CD4-positive, alpha-beta T cell (primary cell): ENCODE measurements around the gene NPIPA7. TPM values are rescaled to one million over a fixed set of nuclear protein-coding genes. Genes with fewer than 3 reads are reported as not detected.
"Not testable (repeated sequence)": the region's sequence is repeated elsewhere in the genome, so short reads cannot be mapped to it uniquely, and the experiment has no call there.

ENCODE experiments used
- ATAC-seq: fragments of 200-7000 bp; cut with Tn5 transposase; one replicate; pipeline ENCODE4 v1.10.0; 2022; ENCODE audit warnings: mild to moderate bottlenecking; ENCODE audit not compliant: poor library complexity
- CTCF ChIA-PET: fragments of 350-600 bp; sonication (Branson Sonifier 250); formaldehyde crosslinking; loops from one replicate; lab custom pipeline; 2021; ENCODE audit warnings: antibody characterized with exemption, inconsistent platforms; lab: Charles Lee
- POLR2A ChIA-PET: fragments of 350-600 bp; sonication (Branson Sonifier 250); formaldehyde crosslinking; loops from one replicate; lab custom pipeline; 2021; ENCODE audit warnings: antibody characterized with exemption, inconsistent platforms; lab: Charles Lee
- DNase-seq, 14 experiments: peaks; one replicate each; pipeline ENCODE4 v3.0.0-alpha.2; 2013 to 2020; ENCODE audit warnings: mixed read lengths in 2 of 14
- H3K27ac ChIP-seq, 2 donors: one replicate each; pipeline versions ENCODE4 v1.5.1 to v1.7.0; 2013; ENCODE audit warnings: low read length in 2 of 2, low read depth in 1 of 2, mild to moderate bottlenecking in 1 of 2
- H3K27me3 ChIP-seq, 2 experiments: 1 replicate in 1 of 2; 2 replicates in 1 of 2; pipeline versions ENCODE4 v1.6.1 to v1.7.0; 2013; ENCODE audit warnings: low read length in 2 of 2, control low read depth in 1 of 2, mild to moderate bottlenecking in 1 of 2, moderate library complexity in 1 of 2; ENCODE audit not compliant: insufficient read depth in 2 of 2, control insufficient read depth in 1 of 2
- H3K36me3 ChIP-seq: one replicate; pipeline ENCODE4 v1.6.1; 2013; ENCODE audit warnings: low read length, control low read depth; ENCODE audit not compliant: insufficient read depth
- H3K4me1 ChIP-seq: one replicate; pipeline ENCODE4 v1.6.1; 2013; ENCODE audit warnings: low read length, control low read depth; ENCODE audit not compliant: insufficient read depth
- H3K4me3 ChIP-seq: one replicate; pipeline ENCODE4 v1.5.1; 2013; ENCODE audit warnings: mild to moderate bottlenecking, low read length, moderate library complexity
- H3K9me3 ChIP-seq, 2 experiments: 1 replicate in 1 of 2; 2 replicates in 1 of 2; pipeline versions ENCODE4 v1.6.1 to v1.7.0; 2013; ENCODE audit warnings: low read length in 2 of 2, mild to moderate bottlenecking in 2 of 2, control low read depth in 1 of 2, moderate library complexity in 1 of 2; ENCODE audit not compliant: control insufficient read depth in 1 of 2, insufficient read depth in 1 of 2
- H3K27ac Mint-ChIP-seq: one replicate; pipeline ENCODE4 v1.8.0; 2020; ENCODE audit warnings: mixed read lengths
- H3K27me3 Mint-ChIP-seq: one replicate; pipeline ENCODE4 v1.8.0; 2021; ENCODE audit warnings: mixed read lengths
- H3K36me3 Mint-ChIP-seq: one replicate; pipeline ENCODE4 v1.8.0; 2021; ENCODE audit warnings: low read depth, mixed read lengths
- H3K4me1 Mint-ChIP-seq: one replicate; pipeline ENCODE4 v1.8.0; 2021; ENCODE audit warnings: low read depth, mixed read lengths
- H3K4me3 Mint-ChIP-seq: one replicate; pipeline ENCODE4 v1.8.0; 2020; ENCODE audit warnings: mild to moderate bottlenecking, mixed read lengths
- H3K9me3 Mint-ChIP-seq: one replicate; pipeline ENCODE4 v1.8.0; 2020; ENCODE audit warnings: mixed read lengths
- intact Hi-C, 2 experiments: fragments of 100-400 bp; cut with DNase I in 1 of 2; cut with micrococcal nuclease in 1 of 2; formaldehyde crosslinking; loops; one replicate each; pipeline versions ENCODE4 v1.15.1 to v1.9.0; 2023 to 2025; cut with DNase I, micrococcal nuclease
- total RNA-seq, 174 experiments: library from RNA in 2 of 174; stranded (reverse) in 2 of 174; gene quantifications; one replicate each; pipeline ENCODE4 v1.2.3 and lab custom pipeline; 2021 to 2026

NPIPA7 gene
- total RNA-seq, 2 experiments from 2014 or later, result 6.3 to 8.3 TPM

- H3K27me3 Mint-ChIP-seq, H3K4me3 Mint-ChIP-seq, H3K9me3 ChIP-seq, H3K36me3 Mint-ChIP-seq, CTCF ChIA-PET, H3K27me3 ChIP-seq, ATAC-seq, H3K27ac Mint-ChIP-seq, H3K27ac ChIP-seq, POLR2A ChIA-PET, H3K9me3 Mint-ChIP-seq, H3K4me1 Mint-ChIP-seq, intact Hi-C loops, H3K36me3 ChIP-seq, H3K4me3 ChIP-seq, H3K4me1 ChIP-seq: not testable (repeated sequence)
- peak in 2 of 14 experiments; percentile 2 to 32 for DNase-seq
These were observed 13.6 kb upstream of the NPIPA7 start for GRCh38 chr16:16365319-16365718.

- H3K4me3 ChIP-seq, H3K27ac ChIP-seq, H3K9me3 Mint-ChIP-seq, H3K9me3 ChIP-seq, CTCF ChIA-PET, H3K4me3 Mint-ChIP-seq, H3K27me3 Mint-ChIP-seq, H3K4me1 ChIP-seq, H3K4me1 Mint-ChIP-seq, intact Hi-C loops, H3K36me3 Mint-ChIP-seq, H3K27me3 ChIP-seq, H3K27ac Mint-ChIP-seq, H3K36me3 ChIP-seq, POLR2A ChIA-PET, ATAC-seq: not testable (repeated sequence)
- DNase-seq, result peak in 1 of 14 experiments; percentile 2
These were observed 13.1 kb upstream of the NPIPA7 start for GRCh38 chr16:16365851-16366250.

- H3K27ac Mint-ChIP-seq, intact Hi-C loops, CTCF ChIA-PET, POLR2A ChIA-PET, H3K27me3 ChIP-seq, H3K4me3 ChIP-seq, H3K4me3 Mint-ChIP-seq, H3K9me3 Mint-ChIP-seq, H3K27ac ChIP-seq, H3K27me3 Mint-ChIP-seq, H3K4me1 Mint-ChIP-seq, H3K36me3 Mint-ChIP-seq, ATAC-seq, H3K36me3 ChIP-seq, H3K9me3 ChIP-seq, H3K4me1 ChIP-seq: not testable (repeated sequence)
- DNase-seq, result peak in 2 of 14 experiments; percentile 1 to 33
These were observed 12.2 kb upstream of the NPIPA7 start for GRCh38 chr16:16366552-16367284.

GRCh38 chr16:16367285-16367628 is 11.7 kb upstream of the NPIPA7 start:
- not testable (repeated sequence) for H3K4me3 Mint-ChIP-seq

GRCh38 chr16:16369081-16369856 is 9.7 kb upstream of the NPIPA7 start:
- ATAC-seq, POLR2A ChIA-PET, H3K27ac ChIP-seq, H3K36me3 ChIP-seq, CTCF ChIA-PET, H3K9me3 ChIP-seq, H3K27me3 ChIP-seq, H3K27ac Mint-ChIP-seq, intact Hi-C loops, H3K27me3 Mint-ChIP-seq, H3K9me3 Mint-ChIP-seq, H3K36me3 Mint-ChIP-seq, H3K4me3 ChIP-seq, H3K4me1 ChIP-seq, H3K4me3 Mint-ChIP-seq, H3K4me1 Mint-ChIP-seq: not testable (repeated sequence)
- DNase-seq, result peak in 2 of 14 experiments; percentile 2 to 27

More at GRCh38 chr16:16367285-16367628, 11.7 kb upstream of the NPIPA7 start:
- H3K36me3 Mint-ChIP-seq, CTCF ChIA-PET, H3K36me3 ChIP-seq, H3K27me3 ChIP-seq, intact Hi-C loops, DNase-seq, POLR2A ChIA-PET, H3K4me1 ChIP-seq, H3K4me3 ChIP-seq, H3K9me3 ChIP-seq, H3K9me3 Mint-ChIP-seq, ATAC-seq, H3K27ac ChIP-seq, H3K27me3 Mint-ChIP-seq, H3K27ac Mint-ChIP-seq, H3K4me1 Mint-ChIP-seq: not testable (repeated sequence)

- H3K4me1 Mint-ChIP-seq, H3K4me1 ChIP-seq, H3K36me3 ChIP-seq, H3K27ac ChIP-seq, intact Hi-C loops, H3K27me3 ChIP-seq, H3K4me3 Mint-ChIP-seq, H3K9me3 ChIP-seq, H3K4me3 ChIP-seq, H3K27ac Mint-ChIP-seq, H3K27me3 Mint-ChIP-seq, ATAC-seq, CTCF ChIA-PET, POLR2A ChIA-PET, H3K36me3 Mint-ChIP-seq, H3K9me3 Mint-ChIP-seq: not testable (repeated sequence)
- DNase-seq, result peak in 1 of 14 experiments; percentile 30
These were observed 7.7 kb upstream of the NPIPA7 start for GRCh38 chr16:16371136-16371735.

GRCh38 chr16:16374192-16374591 is 4.7 kb upstream of the NPIPA7 start:
- H3K4me3 Mint-ChIP-seq, CTCF ChIA-PET, H3K27ac Mint-ChIP-seq, H3K27ac ChIP-seq, H3K4me1 ChIP-seq, ATAC-seq, H3K9me3 ChIP-seq, H3K36me3 ChIP-seq, H3K27me3 Mint-ChIP-seq, DNase-seq, H3K9me3 Mint-ChIP-seq, H3K36me3 Mint-ChIP-seq, intact Hi-C loops, POLR2A ChIA-PET, H3K4me1 Mint-ChIP-seq, H3K4me3 ChIP-seq, H3K27me3 ChIP-seq: not testable (repeated sequence)
